ENCODE results near the gene GYS1.
A peak's percentile ranks its signal among the peaks of the same experiment; 100 is the strongest.
"Not testable (repeated sequence)": the region's sequence is repeated elsewhere in the genome, so short reads cannot be mapped to it uniquely, and the experiment has no call there.

Gene GYS1

GRCh38 chr19:48938256-48938655 is 54.9 kb downstream of the GYS1 start:
- no peak for DNase-seq (ENCODE audit: low read depth)

DNA sequence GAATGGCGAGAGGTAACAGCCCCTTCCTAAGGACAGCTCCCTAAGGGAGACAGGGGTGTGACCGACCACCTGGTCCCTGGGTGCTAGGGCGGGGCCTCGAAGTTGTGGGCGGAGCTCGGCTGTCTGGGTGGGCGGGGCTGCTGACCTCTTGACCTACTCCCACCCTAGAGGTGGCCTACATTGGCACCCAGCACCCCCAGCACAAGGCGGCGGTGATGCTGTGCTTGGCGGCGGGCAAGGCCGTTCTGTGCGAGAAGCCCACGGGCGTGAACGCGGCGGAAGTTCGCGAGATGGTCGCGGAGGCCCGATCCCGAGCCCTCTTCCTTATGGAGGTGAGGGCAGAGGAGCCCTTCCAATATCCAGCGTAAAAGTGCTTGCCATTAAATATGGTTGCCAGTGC is 57.2 kb downstream of the GYS1 start:
- no peak for DNase-seq (ENCODE audit: low read depth)

GRCh38 chr19:48934837-48935236 is 58.3 kb downstream of the GYS1 start:
- no peak for DNase-seq (ENCODE audit: low read depth)

DNA sequence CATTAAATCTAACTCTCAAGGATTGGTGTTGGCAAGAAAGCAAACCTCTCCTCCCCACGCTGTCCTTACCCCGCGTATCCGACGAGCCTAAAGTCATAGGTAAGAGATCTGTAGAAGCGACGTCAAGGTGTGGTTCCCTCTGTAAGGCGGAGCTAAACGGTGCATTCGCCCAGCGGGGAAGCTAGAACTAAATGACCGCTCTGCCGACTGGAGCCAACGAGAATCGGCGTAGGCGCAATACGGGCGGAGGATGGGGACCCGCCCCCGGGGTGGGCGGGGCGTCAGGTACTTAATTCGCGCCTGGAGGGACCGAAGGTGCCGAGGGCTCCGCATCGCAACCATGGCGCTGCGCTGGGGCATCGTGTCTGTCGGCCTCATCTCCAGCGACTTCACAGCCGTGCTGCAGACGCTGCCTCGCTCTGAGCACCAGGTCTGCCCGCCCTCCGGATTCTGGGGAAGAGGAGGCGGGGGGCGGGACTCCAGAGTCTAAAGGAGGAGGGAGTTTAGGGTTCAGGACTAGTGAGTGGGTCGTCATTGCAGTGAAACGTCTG is 59.7 kb downstream of the GYS1 start, which contains the start of gene DHDH:
Gene DHDH (plus strand): TSS at position 318 of the 551 bp plus-strand sequence. CDS start 23 bp downstream, at position 341.
- DNase-seq (ENCODE audit: low read depth), result peak; percentile 69

DNA sequence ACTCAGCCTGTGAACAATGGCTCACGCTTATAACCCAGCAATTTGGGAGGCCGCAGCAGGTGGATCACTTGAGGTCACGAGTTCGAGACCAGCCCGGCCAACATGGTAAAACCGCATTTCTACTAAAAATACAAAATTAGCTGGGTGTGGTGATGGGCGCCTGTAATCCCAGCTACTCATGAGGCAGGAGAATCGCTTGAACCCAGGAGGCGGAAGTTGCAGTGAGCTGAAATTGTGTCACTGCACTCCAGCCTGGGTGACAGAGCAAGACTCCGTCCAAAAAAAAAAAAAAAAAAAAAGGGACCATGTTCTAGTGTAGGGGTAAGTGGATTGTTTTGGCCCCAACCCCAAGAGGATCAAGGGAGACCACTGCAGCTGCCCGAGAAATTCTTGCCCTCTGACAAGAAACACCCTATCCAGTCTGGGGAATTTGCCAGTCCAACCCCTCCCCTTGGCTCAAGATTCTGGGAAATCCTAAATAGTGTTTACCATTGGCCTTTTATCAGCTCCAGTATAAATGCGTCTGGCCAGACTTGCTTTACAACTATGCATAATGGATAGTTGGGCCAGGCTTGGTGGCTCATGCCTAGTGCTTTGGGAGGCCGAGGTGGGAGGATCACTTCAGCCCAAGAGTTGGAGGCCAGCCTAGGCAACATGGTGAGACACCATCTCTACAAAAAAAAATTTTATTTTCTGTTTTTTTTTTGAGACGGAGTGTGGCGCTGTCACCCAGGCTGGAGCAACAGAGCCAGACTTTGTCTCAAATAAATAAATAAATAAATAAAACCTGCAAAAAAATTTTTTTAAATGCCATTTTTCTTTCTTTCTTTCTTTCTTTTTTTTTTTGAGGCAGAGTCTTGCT is 64.7 kb downstream of the GYS1 start:
- DNase-seq (ENCODE audit: low read depth), result no peak

- DNase-seq (ENCODE audit: low read depth), result not testable (repeated sequence)
Measured at GRCh38 chr19:48927692-48928091, 65.4 kb downstream of the GYS1 start.

- no peak for DNase-seq (ENCODE audit: low read depth)
Measured at GRCh38 chr19:48926909-48927308, 66.2 kb downstream of the GYS1 start.

- not testable (repeated sequence) for DNase-seq (ENCODE audit: low read depth)
Measured at GRCh38 chr19:48925890-48926289, 67.2 kb downstream of the GYS1 start.

- DNase-seq (ENCODE audit: low read depth), result no peak
Measured at GRCh38 chr19:48925240-48925843, 67.8 kb downstream of the GYS1 start.

GRCh38 chr19:48922548-48923490 is 70.3 kb downstream of the GYS1 start:
- DNase-seq (ENCODE audit: low read depth), result no peak

GRCh38 chr19:48921721-48922500 is 71.2 kb downstream of the GYS1 start:
- no peak for DNase-seq (ENCODE audit: low read depth)

GRCh38 chr19:48920949-48921348 is 72.2 kb downstream of the GYS1 start:
- DNase-seq (ENCODE audit: low read depth), result no peak

DNA sequence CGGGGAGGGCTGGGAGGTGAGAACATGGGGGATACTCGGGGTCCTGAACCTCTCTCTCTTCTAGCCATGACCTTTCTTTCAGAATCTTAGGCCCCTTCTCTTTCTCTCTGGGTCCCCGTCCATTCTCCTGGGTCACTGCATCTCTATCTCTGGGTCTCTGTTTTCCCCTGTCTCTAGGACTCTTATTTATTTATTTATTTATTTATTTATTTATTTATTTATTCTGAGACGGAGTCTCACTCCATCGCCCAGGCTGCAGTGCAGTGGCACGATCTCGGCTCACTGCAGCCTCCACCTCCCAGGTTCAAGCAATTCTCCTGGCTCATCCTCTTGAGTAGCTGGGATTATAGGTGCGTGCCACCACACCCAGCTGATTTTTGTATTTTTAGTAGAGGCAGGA is 73.8 kb downstream of the GYS1 start:
- not testable (repeated sequence) for DNase-seq (ENCODE audit: low read depth)

GRCh38 chr19:48918801-48919247 is 74.3 kb downstream of the GYS1 start:
- no peak for DNase-seq (ENCODE audit: low read depth)
